Astrocyte of the hippocampus (primary cell): Measurements from ENCODE around the gene A1BG.
"Not testable (repeated sequence)": the region's sequence is repeated elsewhere in the genome, so short reads cannot be mapped to it uniquely, and the experiment has no call there.

Source experiments
- DNase-seq: peaks from one replicate; pipeline ENCODE4 v3.0.0; 2011; ENCODE audit warnings: low read depth, low spot score

The A1BG gene

GRCh38 chr19:58386576-58387337, 33.5 kb upstream of the A1BG start, which contains the start of gene RPS5:
Gene RPS5 (plus strand): TSS chr19:58387269. CDS start chr19:58388138, 869 bp downstream.
- peak; percentile 99 for DNase-seq

GRCh38 chr19:58385891-58386575, 32.7 kb upstream of the A1BG start:
- no peak for DNase-seq

GRCh38 chr19:58385313-58385890, 32.1 kb upstream of the A1BG start:
- DNase-seq: no peak

GRCh38 chr19:58382997-58383603, 29.8 kb upstream of the A1BG start:
- DNase-seq: no peak

GRCh38 chr19:58381460-58382212, 28.3 kb upstream of the A1BG start:
- no peak for DNase-seq

GRCh38 chr19:58380662-58381459, 27.6 kb upstream of the A1BG start, which contains the start of gene ZNF837:
Gene ZNF837 (minus strand): TSS chr19:58381030. CDS start chr19:58369332, 11,698 bp downstream.
- DNase-seq: peak; percentile 100

- no peak for DNase-seq
Observed at GRCh38 chr19:58380037-58380661, 26.9 kb upstream of the A1BG start.

GRCh38 chr19:58379246-58379645, 26.0 kb upstream of the A1BG start:
- DNase-seq: no peak

- DNase-seq: not testable (repeated sequence)
Observed at GRCh38 chr19:58376724-58377123, 23.4 kb upstream of the A1BG start.

GRCh38 chr19:58374200-58374599, 20.9 kb upstream of the A1BG start:
- DNase-seq: no peak

GRCh38 chr19:58372311-58373133, 19.2 kb upstream of the A1BG start:
- DNase-seq: no peak

- no peak for DNase-seq
Observed at GRCh38 chr19:58368561-58369360, 15.5 kb upstream of the A1BG start.

GRCh38 chr19:58367698-58368454, 14.6 kb upstream of the A1BG start:
- no peak for DNase-seq

GRCh38 chr19:58366585-58367430, 13.5 kb upstream of the A1BG start:
- no peak for DNase-seq

GRCh38 chr19:58364146-58364545, 10.9 kb upstream of the A1BG start:
- no peak for DNase-seq

GRCh38 chr19:58362272-58362994, 9.1 kb upstream of the A1BG start, which contains the start of gene ZNF497:
Gene ZNF497 (minus strand): TSS chr19:58362751. CDS start chr19:58357635, 5,116 bp downstream.
- DNase-seq: peak; percentile 99
